Gastroesophageal sphincter (tissue), 3 donors: ENCODE data around the gene PLXDC1.

Experiments used
- CTCF ChIP-seq, 4 experiments: fragments of 200-600 bp in 2 of 4; fragments of 450-650 bp in 2 of 4; sonication (generic) in 1 of 4; IDR thresholded peaks; one replicate each; pipeline ENCODE4 v1.5.1; 2017 to 2019; ENCODE audit warnings: antibody characterized with exemption in 4 of 4, mild to moderate bottlenecking in 2 of 4, moderate library complexity in 2 of 4
- EP300 ChIP-seq: sonication (generic); formaldehyde crosslinking; IDR thresholded peaks from one replicate; pipeline ENCODE4 v1.6.1; 2017; ENCODE audit warnings: antibody characterized with exemption, mild to moderate bottlenecking
- POLR2A ChIP-seq, 2 donors: fragments of 450-650 bp; IDR thresholded peaks; one replicate each; pipeline ENCODE4 v1.6.1; 2017; ENCODE audit warnings: antibody characterized with exemption in 2 of 2, mild to moderate bottlenecking in 2 of 2, moderate library complexity in 1 of 2
- POLR2AphosphoS5 ChIP-seq: sonication (generic); formaldehyde crosslinking; IDR thresholded peaks from one replicate; pipeline ENCODE4 v1.6.1; 2017; ENCODE audit warnings: antibody characterized with exemption

- TF ChIP-seq POLR2AphosphoS5 = no peak
- no peak for TF ChIP-seq POLR2A (IDR thresholded peaks at IDR 0.05)
- TF ChIP-seq CTCF (IDR thresholded peaks at IDR 0.05) = no peak
- TF ChIP-seq EP300 = no peak
Observed at GRCh38 chr17:39022924-39023323, 128.5 kb downstream of the PLXDC1 start.
